Stimulated activated naive B cell treated with anti-CD40 and anti-IgM and Interleukin-4, amounts not matched to agents 10 μg/mL and 1 μg/mL and 100 μg/mL, for 72 hours (primary cell): ENCODE data around the gene NUP188.
"Not testable (repeated sequence)": the region's sequence is repeated elsewhere in the genome, so short reads cannot be mapped to it uniquely, and the experiment has no call there.

Experiments used
- ATAC-seq, 2 donors: fragments of 150-1000 bp; cut with Tn5 transposase; replicated peaks; 2 replicates each; pipeline ENCODE4 v1.10.0; 2021; ENCODE audit warnings: moderate library complexity in 1 of 2
- DNase-seq: peaks from one replicate; pipeline ENCODE4 v3.0.0; 2021
- H3K27ac Mint-ChIP-seq: one replicate; pipeline ENCODE4 v1.8.0; 2022; ENCODE audit warnings: mild to moderate bottlenecking, mixed read lengths
- H3K27me3 Mint-ChIP-seq, 2 donors: one replicate each; pipeline ENCODE4 v1.8.0; 2022; ENCODE audit warnings: mixed read lengths in 2 of 2
- H3K36me3 Mint-ChIP-seq, 2 donors: one replicate each; pipeline ENCODE4 v1.8.0; 2022; ENCODE audit warnings: mixed read lengths in 2 of 2, mild to moderate bottlenecking in 1 of 2
- H3K4me1 Mint-ChIP-seq, 2 donors: one replicate each; pipeline ENCODE4 v1.8.0; 2022; ENCODE audit warnings: mixed read lengths in 2 of 2, mild to moderate bottlenecking in 1 of 2
- H3K4me3 Mint-ChIP-seq, 2 donors: one replicate each; pipeline ENCODE4 v1.8.0; 2022; ENCODE audit warnings: mild to moderate bottlenecking in 2 of 2, mixed read lengths in 2 of 2, moderate library complexity in 1 of 2
- H3K9me3 Mint-ChIP-seq, 2 donors: one replicate each; pipeline ENCODE4 v1.8.0; 2022; ENCODE audit warnings: mixed read lengths in 2 of 2, mild to moderate bottlenecking in 1 of 2

The NUP188 gene

DNA sequence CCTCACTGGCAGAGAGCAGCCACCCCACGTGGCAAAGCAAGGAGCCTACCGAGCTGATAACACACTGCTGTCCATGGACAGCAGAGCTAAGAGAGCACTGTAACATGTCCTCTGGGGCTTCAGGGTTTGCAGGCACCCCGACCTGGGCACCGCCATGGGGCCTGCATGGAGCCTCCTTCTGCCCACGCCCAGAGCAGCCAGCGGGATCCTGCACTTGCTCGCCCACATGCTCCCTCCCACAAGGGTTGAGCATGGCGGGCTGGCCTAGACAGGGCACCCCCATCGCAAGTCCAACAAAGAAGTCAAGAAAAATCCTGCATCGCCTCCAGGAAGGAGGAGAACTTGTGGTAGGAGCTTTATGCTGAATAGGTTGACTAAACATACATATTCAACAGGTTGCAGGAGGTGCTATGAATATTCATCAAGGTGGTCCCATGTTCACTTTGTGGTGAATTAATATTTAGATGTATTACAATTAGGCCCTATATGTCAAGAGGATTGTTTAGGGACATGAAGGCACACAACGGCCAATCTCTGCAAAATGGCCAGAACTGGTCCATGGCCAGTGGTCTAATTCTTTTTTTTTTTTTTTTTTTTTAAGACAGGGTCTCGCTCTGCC lies 85.2 kb downstream of the NUP188 start:
- no peaks in the 10 kb centered on the region for H3K9me3 Mint-ChIP-seq
- H3K27me3 Mint-ChIP-seq: no peaks in the 10 kb centered on the region
- no peak overlapping the region for H3K27ac Mint-ChIP-seq
- no peak overlapping the region for H3K4me3 Mint-ChIP-seq
- no peaks in the 10 kb centered on the region for H3K36me3 Mint-ChIP-seq
- ATAC-seq: no peak
- peaks cover 15 to 26% of the 10 kb centered on the region in 2 donors for H3K4me1 Mint-ChIP-seq
- no peak for DNase-seq

GRCh38 chr9:129033216-129033615 lies 85.7 kb downstream of the NUP188 start:
- Mint-ChIP-seq H3K36me3 (no peaks in the 10 kb centered on the region), H3K27me3 (no peaks in the 10 kb centered on the region), H3K27ac (peak overlapping the region; percentile 31), H3K4me3 (no peak overlapping the region), H3K9me3 (no peaks in the 10 kb centered on the region), H3K4me1 (peaks cover 20 to 31% of the 10 kb centered on the region in 2 donors)
- no peak for DNase-seq
- no peak for ATAC-seq

DNA sequence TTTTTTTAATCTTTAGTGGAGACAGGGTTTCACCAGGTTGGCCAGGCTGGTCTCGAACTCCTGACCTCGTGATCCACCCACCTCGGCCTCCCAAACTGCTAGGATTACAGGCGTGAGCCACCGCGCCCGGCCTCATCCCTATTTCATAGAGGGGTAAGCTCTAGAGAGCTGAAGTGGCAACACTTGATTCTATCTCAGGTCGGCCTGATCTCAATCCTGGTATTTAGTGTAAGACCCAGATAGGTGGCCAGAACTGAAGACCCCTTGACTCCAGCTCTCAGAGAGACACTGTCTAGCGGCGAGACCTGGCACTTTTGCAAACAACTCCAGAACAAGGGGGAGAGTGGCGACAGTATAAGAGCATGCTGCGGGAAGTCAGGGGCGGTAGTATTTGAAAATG lies 88.3 kb downstream of the NUP188 start:
- not testable (repeated sequence) for H3K27me3 Mint-ChIP-seq, H3K9me3 Mint-ChIP-seq, H3K36me3 Mint-ChIP-seq, DNase-seq
- peak overlapping the region; percentile 89 to 90 for H3K4me3 Mint-ChIP-seq
- H3K4me1 Mint-ChIP-seq: peaks cover 19 to 38% of the 10 kb centered on the region in 2 donors
- peak; percentile 12 to 22 for ATAC-seq
- H3K27ac Mint-ChIP-seq: peak overlapping the region; percentile 95

- ATAC-seq (peak; percentile 98), DNase-seq (peak; percentile 95)
- H3K9me3 Mint-ChIP-seq: no peaks in the 10 kb centered on the region
- peak within 1 kb of the TSS; percentile 95 for H3K27ac Mint-ChIP-seq
- H3K4me1 Mint-ChIP-seq: peaks cover 19 to 38% of the 10 kb centered on the region in 2 donors
- peak within 1 kb of the TSS; percentile 89 to 90 for H3K4me3 Mint-ChIP-seq
- H3K36me3 Mint-ChIP-seq: peaks cover 7 to 9% of the 10 kb centered on the region in 2 donors
- no peaks in the 10 kb centered on the region for H3K27me3 Mint-ChIP-seq
Measured at GRCh38 chr9:129036241-129036922, 88.9 kb downstream of the NUP188 start, which contains the start of gene MIGA2. TSS of gene MIGA2 (plus strand) at chr9:129036626. CDS start at chr9:129040595, 3,969 bp downstream.

- peak overlapping the region; percentile 89 to 90 for H3K4me3 Mint-ChIP-seq
- peaks cover 13 to 14% of the 10 kb centered on the region in 2 donors for H3K36me3 Mint-ChIP-seq
- H3K4me1 Mint-ChIP-seq: peaks cover 19 to 38% of the 10 kb centered on the region in 2 donors
- H3K27ac Mint-ChIP-seq: peak overlapping the region; percentile 95
- no peaks in the 10 kb centered on the region for H3K9me3 Mint-ChIP-seq
- no peaks in the 10 kb centered on the region for H3K27me3 Mint-ChIP-seq
- DNase-seq (no peak), ATAC-seq (no peak)
Measured at GRCh38 chr9:129036923-129037766, 89.6 kb downstream of the NUP188 start.

GRCh38 chr9:129037767-129038098 lies 90.2 kb downstream of the NUP188 start:
- ATAC-seq (no peak), DNase-seq (no peak)
- no peaks in the 10 kb centered on the region for H3K27me3 Mint-ChIP-seq
- H3K27ac Mint-ChIP-seq: peak overlapping the region; percentile 31
- peaks cover 19 to 38% of the 10 kb centered on the region in 2 donors for H3K4me1 Mint-ChIP-seq
- H3K36me3 Mint-ChIP-seq: peaks cover 19 to 20% of the 10 kb centered on the region in 2 donors
- no peaks in the 10 kb centered on the region for H3K9me3 Mint-ChIP-seq
- peak overlapping the region; percentile 89 to 90 for H3K4me3 Mint-ChIP-seq

DNA sequence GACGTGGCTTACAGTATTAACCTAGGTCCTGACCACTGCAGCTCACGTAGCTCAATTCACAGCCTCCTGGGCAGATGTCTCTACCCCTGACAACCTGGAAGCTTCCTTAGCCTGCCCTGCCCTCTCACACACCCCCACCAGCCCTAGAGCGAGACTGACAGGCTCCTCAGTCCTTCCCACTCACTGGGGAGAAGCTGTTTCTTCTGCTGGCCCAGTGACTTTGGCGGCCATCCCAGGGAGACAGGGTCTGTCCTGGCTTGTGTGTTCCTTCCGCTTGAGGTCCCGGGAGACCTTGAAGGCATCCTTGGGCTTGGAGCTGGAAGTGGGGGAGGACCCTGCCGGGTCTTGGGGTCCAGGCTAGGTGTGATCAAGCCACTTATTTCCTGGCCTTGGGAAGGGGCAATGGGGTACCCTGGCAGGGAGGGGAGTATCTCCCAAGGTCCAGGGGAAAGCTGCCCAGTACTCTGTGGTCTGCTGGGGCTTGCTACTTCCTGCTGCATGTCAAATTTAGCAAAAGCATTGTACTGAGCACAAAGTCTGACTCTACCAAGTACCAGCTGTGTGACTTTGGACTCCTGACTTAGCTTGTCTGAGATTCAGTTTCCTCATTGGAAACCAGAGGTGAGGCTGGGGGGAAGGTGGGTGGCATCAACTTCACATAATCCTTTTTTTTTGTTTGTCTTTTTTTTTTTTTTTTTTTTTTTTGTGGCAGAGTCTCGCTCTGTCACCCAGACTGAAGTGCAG lies 90.8 kb downstream of the NUP188 start:
- peaks cover 21% of the 10 kb centered on the region in 2 donors for H3K36me3 Mint-ChIP-seq
- DNase-seq: no peak
- H3K9me3 Mint-ChIP-seq: no peaks in the 10 kb centered on the region
- ATAC-seq: no peak
- H3K27ac Mint-ChIP-seq: peak overlapping the region; percentile 31
- no peaks in the 10 kb centered on the region for H3K27me3 Mint-ChIP-seq
- peaks cover 19 to 38% of the 10 kb centered on the region in 2 donors for H3K4me1 Mint-ChIP-seq
- H3K4me3 Mint-ChIP-seq: peak overlapping the region; percentile 89 to 90

DNA sequence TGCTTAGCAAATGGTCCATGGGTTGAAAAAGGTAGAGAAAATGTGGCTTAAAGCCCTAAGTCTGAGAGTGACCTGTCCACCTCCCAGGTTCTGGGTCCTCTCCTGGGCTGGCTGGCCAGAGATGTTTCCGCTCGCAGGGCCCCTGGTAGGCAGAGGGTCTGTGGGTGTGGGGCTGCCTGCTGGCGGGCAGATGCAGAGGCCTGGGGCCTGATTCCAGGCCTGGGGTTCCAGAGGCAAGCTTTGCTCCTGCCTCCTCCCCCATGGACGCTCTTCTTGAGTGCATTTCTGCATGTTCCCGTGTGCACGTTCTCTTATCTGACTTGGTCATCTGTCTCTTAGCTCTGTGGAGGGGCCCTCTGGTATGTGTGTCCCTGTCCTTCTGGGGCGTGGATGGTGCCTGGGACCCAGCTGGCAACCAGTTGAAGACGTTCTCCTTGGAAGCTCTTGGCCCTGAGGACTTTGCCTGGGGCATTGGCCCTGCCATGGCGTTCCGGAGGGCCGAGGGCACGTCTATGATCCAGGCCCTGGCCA lies 92.7 kb downstream of the NUP188 start:
- H3K36me3 Mint-ChIP-seq: peaks cover 21 to 26% of the 10 kb centered on the region in 2 donors
- no peaks in the 10 kb centered on the region for H3K9me3 Mint-ChIP-seq
- H3K4me3 Mint-ChIP-seq: no peak overlapping the region
- ATAC-seq: no peak
- DNase-seq: no peak
- H3K4me1 Mint-ChIP-seq: peaks cover 22 to 38% of the 10 kb centered on the region in 2 donors
- no peaks in the 10 kb centered on the region for H3K27me3 Mint-ChIP-seq
- H3K27ac Mint-ChIP-seq: no peak overlapping the region

- Mint-ChIP-seq H3K36me3 (peaks cover 21 to 31% of the 10 kb centered on the region in 2 donors), H3K4me3 (no peak overlapping the region), H3K4me1 (peaks cover 18 to 25% of the 10 kb centered on the region in 2 donors), H3K27ac (peak overlapping the region; percentile 14), H3K9me3 (no peaks in the 10 kb centered on the region), H3K27me3 (no peaks in the 10 kb centered on the region)
- no peak for ATAC-seq
- DNase-seq: no peak
Measured at GRCh38 chr9:129042016-129042415, 94.5 kb downstream of the NUP188 start.

- H3K4me1 Mint-ChIP-seq: no peaks in the 10 kb centered on the region
- DNase-seq (no peak), ATAC-seq (no peak)
- no peak overlapping the region for H3K4me3 Mint-ChIP-seq
- no peak overlapping the region for H3K27ac Mint-ChIP-seq
- H3K9me3 Mint-ChIP-seq: no peaks in the 10 kb centered on the region
- H3K36me3 Mint-ChIP-seq: peaks cover 26 to 31% of the 10 kb centered on the region in 2 donors
- no peaks in the 10 kb centered on the region for H3K27me3 Mint-ChIP-seq
Measured at GRCh38 chr9:129052592-129052991, 105.1 kb downstream of the NUP188 start.

DNA sequence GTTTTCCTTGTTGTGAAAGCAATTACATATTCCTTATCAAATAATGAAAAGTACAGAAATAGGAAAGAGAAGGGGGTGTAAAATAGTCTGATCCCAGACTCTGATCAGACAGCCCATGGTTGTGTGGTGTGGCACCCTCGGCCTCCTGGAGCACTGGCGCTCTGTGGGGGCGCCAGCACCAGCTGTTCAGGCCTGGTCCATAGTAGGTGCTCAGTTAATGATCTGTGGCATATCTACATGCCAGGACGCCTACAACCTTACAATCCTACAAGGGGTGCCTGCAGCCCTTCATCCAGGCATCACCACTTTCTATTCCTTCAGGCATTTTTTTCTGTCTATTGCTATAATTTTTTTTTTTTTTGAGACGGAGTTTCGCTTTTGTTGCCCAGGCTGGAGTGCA lies 105.5 kb downstream of the NUP188 start:
- no peak for ATAC-seq
- H3K27ac Mint-ChIP-seq: no peak overlapping the region
- H3K4me3 Mint-ChIP-seq: no peak overlapping the region
- H3K27me3 Mint-ChIP-seq: no peaks in the 10 kb centered on the region
- no peak for DNase-seq
- no peaks in the 10 kb centered on the region for H3K4me1 Mint-ChIP-seq
- no peaks in the 10 kb centered on the region for H3K9me3 Mint-ChIP-seq
- peaks cover 22 to 32% of the 10 kb centered on the region in 2 donors for H3K36me3 Mint-ChIP-seq

GRCh38 chr9:129054163-129054851 lies 106.8 kb downstream of the NUP188 start:
- no peaks in the 10 kb centered on the region for H3K27me3 Mint-ChIP-seq
- H3K9me3 Mint-ChIP-seq: no peaks in the 10 kb centered on the region
- ATAC-seq: no peak
- DNase-seq: no peak
- no peak overlapping the region for H3K27ac Mint-ChIP-seq
- H3K4me1 Mint-ChIP-seq: peaks cover 0 to 5% of the 10 kb centered on the region in 2 donors
- H3K4me3 Mint-ChIP-seq: no peak overlapping the region
- peaks cover 18 to 26% of the 10 kb centered on the region in 2 donors for H3K36me3 Mint-ChIP-seq
